MM.1S (cell line): Measurements from ENCODE around the gene SLC10A1.

Source experiments
- CTCF ChIP-seq: fragments of 300-600 bp; sonication (generic); IDR thresholded peaks from 2 replicates; pipeline ENCODE4 v1.5.1; 2016; ENCODE audit warnings: antibody characterized with exemption, low read length, mixed read lengths
- EZH2 ChIP-seq: fragments of 300-600 bp; sonication (generic); optimal IDR thresholded peaks from 2 replicates; pipeline ENCODE3; 2017; ENCODE audit warnings: low read depth, mild to moderate bottlenecking, antibody characterized with exemption, low read length, mixed read lengths

- TF ChIP-seq CTCF (no peak), EZH2 (no peak)
Observed at GRCh38 chr14:69772082-69773017, 24.7 kb downstream of the SLC10A1 start.
